Stimulated activated CD4-positive, alpha-beta T cell treated with anti-CD3 and anti-CD28 coated beads, Interleukin-4, amount 100 ng/mL, for 24 hours (primary cell): ENCODE measurements around the gene SLC4A3.

Experiments used
- DNase-seq: peaks from one replicate; pipeline ENCODE4 v3.0.0-alpha.2; 2020

Gene SLC4A3

DNA sequence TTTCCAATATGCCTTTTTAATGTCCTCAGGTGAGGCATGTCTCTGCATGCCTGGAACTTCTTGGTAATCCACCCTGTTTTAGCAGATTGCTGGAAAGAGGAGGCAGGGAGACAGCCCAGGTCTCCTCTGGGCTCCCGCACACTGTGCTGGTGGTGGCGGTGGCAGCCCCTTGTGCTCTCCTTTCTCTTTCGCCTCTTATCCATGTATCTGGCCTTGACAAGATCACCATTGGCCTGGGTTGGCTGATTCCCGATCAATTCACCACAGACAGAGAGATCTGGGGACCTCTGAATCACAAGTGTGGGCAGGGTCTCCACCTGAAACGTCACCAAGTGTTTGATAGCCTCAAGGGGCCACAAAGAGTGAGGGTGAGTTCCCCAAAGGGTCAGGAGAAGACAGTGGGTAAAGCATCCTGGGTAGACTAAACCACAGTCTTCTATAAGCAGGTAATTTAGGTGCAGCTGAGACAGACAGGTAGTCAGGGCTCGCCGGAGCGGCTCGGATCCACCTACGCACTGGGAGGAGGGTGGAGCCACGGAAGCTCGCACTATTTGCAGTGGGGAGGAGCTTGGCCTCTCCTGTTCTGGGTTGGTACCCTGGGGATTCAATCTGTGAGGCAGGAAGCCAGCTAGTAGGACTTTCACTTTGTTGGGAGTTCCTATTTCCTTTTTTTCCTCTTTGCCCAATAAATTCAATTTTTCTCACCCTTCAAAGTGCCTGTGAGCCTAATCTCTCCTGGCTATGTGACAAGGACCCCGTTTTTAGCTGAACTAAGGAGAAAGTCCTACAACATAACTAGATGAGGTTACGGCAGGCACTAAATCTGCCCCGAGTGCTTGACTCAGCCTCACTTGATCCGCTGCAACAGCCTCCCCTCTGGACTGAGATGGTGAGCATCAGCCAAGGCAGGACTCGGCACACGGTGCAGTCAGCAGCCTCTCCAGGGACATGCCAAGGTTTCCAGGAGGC lies 57.6 kb downstream of the SLC4A3 start:
- DNase-seq = peak; percentile 57

GRCh38 chr2:219687272-219687671 lies 59.8 kb downstream of the SLC4A3 start:
- DNase-seq = no peak

GRCh38 chr2:219687882-219688559 lies 60.6 kb downstream of the SLC4A3 start:
- no peak for DNase-seq

DNA sequence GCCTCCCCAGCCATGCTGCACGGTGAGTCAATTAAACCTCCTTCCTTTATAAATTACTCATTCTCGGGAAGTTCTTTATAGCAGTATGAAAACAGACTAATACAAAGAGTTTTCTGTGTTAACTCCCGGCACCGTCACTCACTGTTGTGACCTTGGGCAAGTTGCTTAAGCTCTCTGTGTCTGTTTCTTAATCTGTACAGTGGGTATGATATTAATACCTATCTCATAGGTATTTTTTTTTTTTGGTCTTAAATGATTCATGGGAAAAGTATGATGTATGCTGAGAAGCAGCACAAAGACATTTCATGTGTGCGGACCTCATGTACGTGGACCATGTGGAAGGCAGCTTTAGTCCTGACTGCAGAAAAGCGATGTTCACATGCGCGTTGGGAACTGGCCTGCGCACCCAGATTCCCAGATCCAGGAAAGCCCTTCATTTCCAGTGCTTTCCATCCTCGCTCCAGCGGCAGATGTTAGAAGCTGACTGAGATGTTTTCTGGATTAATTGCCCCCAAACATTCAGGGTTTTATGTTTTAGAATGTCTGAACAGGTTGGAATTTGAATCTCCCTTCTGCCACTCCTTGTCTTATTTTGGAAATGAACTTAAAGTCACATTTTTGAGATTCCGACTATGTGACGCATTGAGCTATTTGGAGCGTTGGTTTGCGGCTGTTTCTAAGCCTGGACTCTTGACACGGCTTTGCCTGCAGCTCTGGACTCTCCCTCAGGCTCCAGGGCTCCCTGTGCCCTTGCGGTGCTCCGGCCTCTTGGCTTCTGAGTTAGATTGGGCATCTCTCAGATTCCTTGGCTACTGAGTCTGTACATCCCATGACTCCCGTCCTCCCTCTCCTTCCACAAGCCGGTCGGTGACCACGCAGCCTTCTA lies 61.4 kb downstream of the SLC4A3 start:
- no peak for DNase-seq

- peak; percentile 42 for DNase-seq
Observed at GRCh38 chr2:219689676-219690628, 62.5 kb downstream of the SLC4A3 start.

- DNase-seq = no peak
Observed at GRCh38 chr2:219691571-219691970, 64.1 kb downstream of the SLC4A3 start.
